Muscle layer of duodenum (tissue), 2 donors: ENCODE results near the gene DRC3.

Experiments
- H3K27ac ChIP-seq: one replicate; pipeline ENCODE4 v1.7.0; 2013; ENCODE audit warnings: mild to moderate bottlenecking, low read length
- H3K27me3 ChIP-seq: one replicate; pipeline ENCODE4 v1.7.0; 2013; ENCODE audit warnings: low read depth, mild to moderate bottlenecking, control low read depth, low read length
- H3K36me3 ChIP-seq, 2 donors: one replicate each; pipeline ENCODE4 v1.7.0; 2013; ENCODE audit warnings: low read length in 2 of 2, control low read depth in 1 of 2, mild to moderate bottlenecking in 1 of 2; ENCODE audit not compliant: insufficient read depth in 2 of 2, control insufficient read depth in 1 of 2
- H3K4me1 ChIP-seq, 2 donors: one replicate each; pipeline ENCODE4 v1.7.0; 2013; ENCODE audit warnings: low read length in 2 of 2, mild to moderate bottlenecking in 2 of 2, control low read depth in 1 of 2, moderate library complexity in 1 of 2; ENCODE audit not compliant: insufficient read depth in 2 of 2, control insufficient read depth in 1 of 2
- H3K4me3 ChIP-seq, 2 donors: one replicate each; pipeline ENCODE4 v1.7.0; 2013; ENCODE audit warnings: low read length in 2 of 2, low read depth in 1 of 2, mild to moderate bottlenecking in 1 of 2
- H3K9me3 ChIP-seq, 2 donors: one replicate each; pipeline ENCODE4 v1.7.0; 2013; ENCODE audit warnings: low read length in 2 of 2, control low read depth in 1 of 2, mild to moderate bottlenecking in 1 of 2; ENCODE audit not compliant: control insufficient read depth in 1 of 2
- donor health status: healthy.

Gene DRC3

GRCh38 chr17:17985153-17985552, 12.5 kb downstream of the DRC3 start:
- no peaks in the 10 kb centered on the region for H3K4me1 ChIP-seq
- no peak overlapping the region for H3K4me3 ChIP-seq
- no peaks in the 10 kb centered on the region for H3K27me3 ChIP-seq
- H3K27ac ChIP-seq, result no peak overlapping the region
- no peaks in the 10 kb centered on the region for H3K9me3 ChIP-seq
- no peaks in the 10 kb centered on the region for H3K36me3 ChIP-seq

- no peaks in the 10 kb centered on the region for H3K27me3 ChIP-seq
- no peak overlapping the region for H3K27ac ChIP-seq
- no peaks in the 10 kb centered on the region for H3K9me3 ChIP-seq
- no peak overlapping the region for H3K4me3 ChIP-seq
- H3K4me1 ChIP-seq, result no peaks in the 10 kb centered on the region
- H3K36me3 ChIP-seq, result no peaks in the 10 kb centered on the region
Observed at GRCh38 chr17:17985555-17985954, 12.9 kb downstream of the DRC3 start.

GRCh38 chr17:17987187-17987896, 14.7 kb downstream of the DRC3 start:
- Histone ChIP-seq H3K9me3 (no peaks in the 10 kb centered on the region), H3K4me1 (no peaks in the 10 kb centered on the region), H3K36me3 (no peaks in the 10 kb centered on the region), H3K4me3 (no peak overlapping the region), H3K27ac (no peak overlapping the region), H3K27me3 (no peaks in the 10 kb centered on the region)

- Histone ChIP-seq H3K36me3 (no peaks in the 10 kb centered on the region), H3K4me3 (no peak overlapping the region), H3K4me1 (no peaks in the 10 kb centered on the region), H3K9me3 (no peaks in the 10 kb centered on the region), H3K27ac (no peak overlapping the region), H3K27me3 (no peaks in the 10 kb centered on the region)
Observed at GRCh38 chr17:17987901-17988300, 15.2 kb downstream of the DRC3 start.

GRCh38 chr17:17988427-17988945, 15.8 kb downstream of the DRC3 start:
- no peak overlapping the region for H3K4me3 ChIP-seq
- H3K4me1 ChIP-seq, result no peaks in the 10 kb centered on the region
- no peaks in the 10 kb centered on the region for H3K27me3 ChIP-seq
- H3K27ac ChIP-seq, result no peak overlapping the region
- no peaks in the 10 kb centered on the region for H3K36me3 ChIP-seq
- H3K9me3 ChIP-seq, result no peaks in the 10 kb centered on the region

GRCh38 chr17:17989081-17989480, 16.4 kb downstream of the DRC3 start:
- Histone ChIP-seq H3K36me3 (no peaks in the 10 kb centered on the region), H3K4me3 (no peak overlapping the region), H3K4me1 (no peaks in the 10 kb centered on the region), H3K9me3 (no peaks in the 10 kb centered on the region), H3K27me3 (no peaks in the 10 kb centered on the region), H3K27ac (no peak overlapping the region)

GRCh38 chr17:17989618-17990017, 17.0 kb downstream of the DRC3 start:
- H3K36me3 ChIP-seq, result no peaks in the 10 kb centered on the region
- no peak overlapping the region for H3K4me3 ChIP-seq
- H3K27ac ChIP-seq, result no peak overlapping the region
- H3K4me1 ChIP-seq, result no peaks in the 10 kb centered on the region
- H3K9me3 ChIP-seq, result no peaks in the 10 kb centered on the region
- no peaks in the 10 kb centered on the region for H3K27me3 ChIP-seq

GRCh38 chr17:17990282-17990681, 17.6 kb downstream of the DRC3 start:
- Histone ChIP-seq H3K36me3 (no peaks in the 10 kb centered on the region), H3K27ac (no peak overlapping the region), H3K9me3 (no peaks in the 10 kb centered on the region), H3K4me1 (no peaks in the 10 kb centered on the region), H3K27me3 (no peaks in the 10 kb centered on the region), H3K4me3 (no peak overlapping the region)

- H3K9me3 ChIP-seq, result no peaks in the 10 kb centered on the region
- no peaks in the 10 kb centered on the region for H3K27me3 ChIP-seq
- no peak overlapping the region for H3K27ac ChIP-seq
- H3K36me3 ChIP-seq, result no peaks in the 10 kb centered on the region
- no peak overlapping the region for H3K4me3 ChIP-seq
- no peaks in the 10 kb centered on the region for H3K4me1 ChIP-seq
Observed at GRCh38 chr17:17993366-17993765, 20.7 kb downstream of the DRC3 start.

- Histone ChIP-seq H3K27ac (no peak overlapping the region), H3K9me3 (no peaks in the 10 kb centered on the region), H3K4me1 (no peaks in the 10 kb centered on the region), H3K4me3 (no peak overlapping the region), H3K36me3 (no peaks in the 10 kb centered on the region), H3K27me3 (no peaks in the 10 kb centered on the region)
Observed at GRCh38 chr17:17993852-17994251, 21.2 kb downstream of the DRC3 start.

GRCh38 chr17:17994271-17995069, 21.8 kb downstream of the DRC3 start:
- no peaks in the 10 kb centered on the region for H3K4me1 ChIP-seq
- H3K4me3 ChIP-seq, result no peak overlapping the region
- no peaks in the 10 kb centered on the region for H3K36me3 ChIP-seq
- no peaks in the 10 kb centered on the region for H3K27me3 ChIP-seq
- no peaks in the 10 kb centered on the region for H3K9me3 ChIP-seq
- H3K27ac ChIP-seq, result no peak overlapping the region
